Measurements from ENCODE around the gene XPNPEP1.

Gene XPNPEP1

GRCh38 chr10:109968953-109969759, 45.8 kb upstream of the XPNPEP1 start:
- no peak for TF ChIP-seq CTCF (conservative IDR thresholded peaks at IDR 0.05; ENCODE audit: low read depth, low read length)
- Histone ChIP-seq H3K9ac (no peak overlapping the region), H3K4me3 (IDR thresholded peaks at IDR 0.05; ENCODE audit: insufficient read depth, low read depth, low read length) (no peak overlapping the region), H3K4me1 (ENCODE audit: low read depth, poor library complexity, severe bottlenecking) (no peaks in the 10 kb centered on the region), H3K4me2 (no peak overlapping the region), H3K79me2 (ENCODE audit: insufficient read depth, low read depth) (no peaks in the 10 kb centered on the region), H3K36me3 (ENCODE audit: insufficient read depth) (no peaks in the 10 kb centered on the region), H4K20me1 (ENCODE audit: insufficient read depth) (no peaks in the 10 kb centered on the region), H3K27me3 (ENCODE audit: insufficient read depth, low read depth) (no peaks in the 10 kb centered on the region), H3K27ac (no peak overlapping the region), H2AFZ (ENCODE audit: low read depth) (no peak overlapping the region)

- no peaks in the 10 kb centered on the region for H4K20me1 ChIP-seq (ENCODE audit: insufficient read depth)
- no peak overlapping the region for H3K4me3 ChIP-seq (IDR thresholded peaks at IDR 0.05; ENCODE audit: insufficient read depth, low read depth, low read length)
- no peak for TF ChIP-seq CTCF (conservative IDR thresholded peaks at IDR 0.05; ENCODE audit: low read depth, low read length)
- H3K27me3 ChIP-seq (ENCODE audit: insufficient read depth, low read depth): no peaks in the 10 kb centered on the region
- no peaks in the 10 kb centered on the region for H3K36me3 ChIP-seq (ENCODE audit: insufficient read depth)
- H3K9ac ChIP-seq: no peak overlapping the region
- peaks cover 6% of the 10 kb centered on the region for H3K4me1 ChIP-seq (ENCODE audit: low read depth, poor library complexity, severe bottlenecking)
- H2AFZ ChIP-seq (ENCODE audit: low read depth): no peak overlapping the region
- H3K79me2 ChIP-seq (ENCODE audit: insufficient read depth, low read depth): no peaks in the 10 kb centered on the region
- H3K27ac ChIP-seq: no peak overlapping the region
- no peak overlapping the region for H3K4me2 ChIP-seq
These were observed 44.4 kb upstream of the XPNPEP1 start for GRCh38 chr10:109967739-109968088.

GRCh38 chr10:109966961-109967738, 43.8 kb upstream of the XPNPEP1 start:
- TF ChIP-seq CTCF (conservative IDR thresholded peaks at IDR 0.05; ENCODE audit: low read depth, low read length): no peak
- H3K9ac ChIP-seq: no peak overlapping the region
- peaks cover 6% of the 10 kb centered on the region for H3K4me1 ChIP-seq (ENCODE audit: low read depth, poor library complexity, severe bottlenecking)
- no peak overlapping the region for H3K4me3 ChIP-seq (IDR thresholded peaks at IDR 0.05; ENCODE audit: insufficient read depth, low read depth, low read length)
- no peak overlapping the region for H2AFZ ChIP-seq (ENCODE audit: low read depth)
- H3K27me3 ChIP-seq (ENCODE audit: insufficient read depth, low read depth): no peaks in the 10 kb centered on the region
- H3K79me2 ChIP-seq (ENCODE audit: insufficient read depth, low read depth): no peaks in the 10 kb centered on the region
- H3K27ac ChIP-seq: no peak overlapping the region
- H3K36me3 ChIP-seq (ENCODE audit: insufficient read depth): no peaks in the 10 kb centered on the region
- H4K20me1 ChIP-seq (ENCODE audit: insufficient read depth): no peaks in the 10 kb centered on the region
- no peak overlapping the region for H3K4me2 ChIP-seq

GRCh38 chr10:109964318-109964717, 41.0 kb upstream of the XPNPEP1 start:
- Histone ChIP-seq H2AFZ (ENCODE audit: low read depth) (no peak overlapping the region), H3K4me2 (no peak overlapping the region), H3K4me1 (ENCODE audit: low read depth, poor library complexity, severe bottlenecking) (peaks cover 6% of the 10 kb centered on the region), H4K20me1 (ENCODE audit: insufficient read depth) (no peaks in the 10 kb centered on the region), H3K4me3 (IDR thresholded peaks at IDR 0.05; ENCODE audit: insufficient read depth, low read depth, low read length) (no peak overlapping the region), H3K9ac (no peak overlapping the region), H3K79me2 (ENCODE audit: insufficient read depth, low read depth) (no peaks in the 10 kb centered on the region), H3K36me3 (ENCODE audit: insufficient read depth) (no peaks in the 10 kb centered on the region), H3K27me3 (ENCODE audit: insufficient read depth, low read depth) (no peaks in the 10 kb centered on the region), H3K27ac (no peak overlapping the region)
- TF ChIP-seq CTCF (conservative IDR thresholded peaks at IDR 0.05; ENCODE audit: low read depth, low read length): no peak

All from KMS-11 (cell line).